Fibroblast of skin of back (primary cell): Measurements from ENCODE around the gene INSYN1.
"Not testable (repeated sequence)": the region's sequence is repeated elsewhere in the genome, so short reads cannot be mapped to it uniquely, and the experiment has no call there.

Source experiments
- DNase-seq: peaks from one replicate; pipeline ENCODE4 v3.0.0-alpha.2; 2013

The INSYN1 gene

GRCh38 chr15:73711526-73711925, 41.6 kb downstream of the INSYN1 start:
- no peak for DNase-seq

DNA sequence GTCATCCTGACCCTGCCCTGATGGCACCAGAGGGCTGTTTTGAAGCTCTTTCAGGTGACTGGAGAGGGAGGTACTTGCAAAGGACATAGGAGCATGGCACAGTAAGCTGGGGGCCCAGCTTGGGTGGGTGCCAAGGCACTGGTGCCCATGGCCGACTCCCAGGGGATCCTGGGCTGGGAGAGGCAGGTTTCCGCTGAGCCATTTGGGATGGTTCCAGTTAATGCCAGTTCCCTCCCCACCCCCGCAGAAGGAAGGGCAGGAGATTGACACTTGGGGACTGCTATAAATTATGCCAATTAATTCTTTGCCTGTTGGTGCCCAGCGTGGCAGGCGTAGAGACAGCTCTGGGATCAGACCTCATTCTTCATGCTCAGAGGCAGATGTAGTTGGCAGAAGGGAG, 42.8 kb downstream of the INSYN1 start:
- no peak for DNase-seq

DNA sequence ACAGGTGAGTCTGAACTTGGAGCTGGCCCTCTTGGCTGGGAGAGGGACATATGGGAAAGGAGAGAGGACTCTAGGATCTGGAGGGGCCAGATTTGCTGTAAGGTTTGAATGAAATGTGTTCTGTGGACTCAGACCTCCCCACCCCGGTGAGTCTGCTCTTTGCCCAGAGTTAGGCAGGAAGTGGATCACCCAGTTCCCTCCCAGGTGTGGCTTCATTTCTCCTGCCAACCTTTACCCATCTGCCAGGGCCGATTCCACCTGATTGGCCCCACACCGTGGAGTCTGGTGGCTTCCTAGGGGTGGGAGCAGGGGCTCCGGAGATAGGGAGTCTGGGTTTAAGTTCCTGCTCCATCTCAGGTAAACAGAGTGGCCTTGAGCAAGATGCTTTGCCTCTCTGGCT, 43.5 kb downstream of the INSYN1 start:
- no peak for DNase-seq

- DNase-seq: no peak
Observed at GRCh38 chr15:73709241-73709640, 43.9 kb downstream of the INSYN1 start.

GRCh38 chr15:73708691-73709090, 44.5 kb downstream of the INSYN1 start:
- no peak for DNase-seq

GRCh38 chr15:73704869-73705645, 48.1 kb downstream of the INSYN1 start:
- peak; percentile 46 for DNase-seq

- DNase-seq: not testable (repeated sequence)
Observed at GRCh38 chr15:73704142-73704868, 48.8 kb downstream of the INSYN1 start.

- DNase-seq: not testable (repeated sequence)
Observed at GRCh38 chr15:73703601-73704000, 49.5 kb downstream of the INSYN1 start.

GRCh38 chr15:73702311-73703239, 50.6 kb downstream of the INSYN1 start:
- DNase-seq: not testable (repeated sequence)

DNA sequence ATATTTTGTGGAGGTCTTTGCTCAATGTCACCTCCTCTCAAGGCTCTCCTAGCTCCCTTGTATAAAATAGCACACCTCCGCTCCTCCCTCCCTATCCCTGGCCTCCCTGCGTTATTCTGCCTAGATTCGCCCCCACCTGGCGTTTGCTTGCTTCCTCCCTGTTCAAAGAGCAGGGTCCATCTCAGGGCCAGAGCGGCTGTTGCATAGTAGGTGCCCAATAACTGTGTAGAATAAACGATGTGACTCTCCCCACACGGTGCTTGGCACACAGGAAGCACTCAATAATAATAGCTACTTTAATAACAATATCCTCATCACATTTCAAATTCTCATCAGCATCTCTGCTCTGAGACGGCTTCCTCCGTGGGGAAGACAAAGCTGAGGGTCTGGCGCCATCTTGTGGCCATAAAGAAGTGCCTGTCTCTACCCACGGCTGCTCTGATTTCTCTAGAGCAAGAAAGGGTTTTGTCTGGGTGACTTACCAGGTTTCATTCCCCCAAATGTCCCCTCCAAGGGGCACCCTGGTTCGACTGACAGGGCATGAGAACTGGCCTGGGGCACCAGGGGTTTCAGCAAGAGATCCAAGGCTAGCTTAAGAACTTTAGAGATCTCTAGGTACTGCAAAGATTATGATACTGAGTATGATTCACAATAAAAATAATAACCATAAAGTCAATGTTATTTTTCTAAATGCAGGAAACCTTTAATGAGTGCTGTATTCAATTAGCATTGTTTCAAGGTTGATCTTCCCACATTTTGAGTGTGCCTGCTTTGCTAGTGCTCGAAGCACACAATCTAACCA, 52.9 kb downstream of the INSYN1 start:
- DNase-seq: peak; percentile 73

GRCh38 chr15:73699249-73700040, 53.7 kb downstream of the INSYN1 start:
- no peak for DNase-seq

DNA sequence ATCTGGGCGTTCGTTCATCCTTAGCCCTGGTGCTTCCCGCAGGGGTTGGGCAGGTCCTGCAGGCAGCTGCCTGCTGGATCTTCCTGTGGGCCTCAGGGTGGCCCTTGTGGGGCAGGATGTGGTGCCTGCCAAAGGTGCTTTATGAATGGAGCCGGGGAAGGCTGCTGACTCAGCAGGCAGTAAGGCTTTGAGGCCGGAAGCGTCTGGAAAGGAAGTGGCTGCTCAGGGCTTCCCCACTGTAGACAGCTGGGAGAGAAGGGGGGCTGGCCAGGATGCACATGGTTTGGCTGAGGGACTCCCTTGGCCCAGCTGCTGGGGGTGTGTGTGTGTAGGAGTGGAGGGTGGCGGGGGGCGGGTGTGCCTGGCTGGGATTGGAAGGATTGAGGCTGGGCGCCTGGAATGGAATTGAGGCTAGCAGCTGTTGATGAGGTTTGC, 56.1 kb downstream of the INSYN1 start:
- DNase-seq: peak; percentile 89

GRCh38 chr15:73696641-73697001, 56.5 kb downstream of the INSYN1 start:
- no peak for DNase-seq

- no peak for DNase-seq
Observed at GRCh38 chr15:73695773-73696640, 57.1 kb downstream of the INSYN1 start.

DNA sequence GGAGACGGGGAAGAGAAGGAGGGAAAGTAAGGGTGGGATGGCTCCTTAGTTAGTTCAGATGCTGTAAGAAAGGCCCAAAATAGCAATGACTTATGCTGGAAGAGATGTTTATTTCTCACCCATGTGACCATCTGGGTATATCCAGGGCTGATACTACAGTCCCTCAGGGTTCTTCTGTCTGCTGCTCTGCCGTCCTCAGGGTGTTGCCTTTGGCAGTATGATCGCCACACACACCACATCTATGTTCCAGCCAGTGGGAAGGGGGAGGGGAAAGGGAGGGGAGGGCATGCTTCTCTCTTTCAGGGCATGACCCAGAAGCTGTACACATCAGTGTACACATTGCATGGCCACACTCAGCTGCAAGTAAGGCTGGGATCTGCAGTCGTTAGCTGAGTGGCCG, 58.7 kb downstream of the INSYN1 start:
- DNase-seq: peak; percentile 68

GRCh38 chr15:73691396-73691795, 61.8 kb downstream of the INSYN1 start:
- DNase-seq: peak; percentile 69

DNA sequence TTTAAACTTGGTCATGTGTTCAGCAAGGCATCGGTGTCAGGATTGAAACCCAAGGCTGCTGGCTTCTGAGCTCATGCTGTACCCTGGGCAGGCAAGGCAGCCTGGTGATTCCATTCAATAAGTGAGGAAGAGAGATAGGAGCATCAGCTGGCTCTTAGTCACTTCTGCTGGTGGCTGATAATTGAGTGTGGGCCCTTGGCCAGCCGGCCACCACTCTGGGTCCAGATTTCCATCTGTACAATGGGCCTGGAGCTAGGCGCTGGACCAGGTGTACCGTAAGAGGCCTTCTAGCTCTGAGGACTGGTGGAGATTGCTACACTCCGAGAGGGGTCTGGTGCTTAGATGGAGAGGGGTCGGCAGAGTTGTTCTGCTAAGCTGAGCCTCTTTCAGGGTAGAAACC, 64.7 kb downstream of the INSYN1 start:
- peak; percentile 29 for DNase-seq

DNA sequence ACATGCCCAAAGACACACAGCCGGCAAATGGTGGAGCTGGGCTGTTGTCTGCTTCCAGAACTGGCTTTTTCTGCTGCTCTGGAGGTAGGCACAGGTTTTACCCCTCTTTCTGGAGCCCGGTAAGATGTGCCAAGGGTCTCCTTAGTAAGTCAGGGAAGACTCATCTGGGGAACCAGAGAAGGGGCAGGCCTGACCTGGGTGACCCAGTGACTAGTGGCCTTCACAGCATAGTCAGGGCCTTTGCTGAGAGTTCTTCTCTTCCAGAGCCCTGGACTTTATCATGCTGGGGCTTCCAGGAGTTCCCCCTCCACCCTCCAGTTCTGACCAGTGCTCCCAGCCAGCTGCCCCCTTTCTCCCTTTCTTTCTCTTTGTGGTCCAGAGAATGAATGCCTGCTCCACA, 65.8 kb downstream of the INSYN1 start:
- no peak for DNase-seq

DNA sequence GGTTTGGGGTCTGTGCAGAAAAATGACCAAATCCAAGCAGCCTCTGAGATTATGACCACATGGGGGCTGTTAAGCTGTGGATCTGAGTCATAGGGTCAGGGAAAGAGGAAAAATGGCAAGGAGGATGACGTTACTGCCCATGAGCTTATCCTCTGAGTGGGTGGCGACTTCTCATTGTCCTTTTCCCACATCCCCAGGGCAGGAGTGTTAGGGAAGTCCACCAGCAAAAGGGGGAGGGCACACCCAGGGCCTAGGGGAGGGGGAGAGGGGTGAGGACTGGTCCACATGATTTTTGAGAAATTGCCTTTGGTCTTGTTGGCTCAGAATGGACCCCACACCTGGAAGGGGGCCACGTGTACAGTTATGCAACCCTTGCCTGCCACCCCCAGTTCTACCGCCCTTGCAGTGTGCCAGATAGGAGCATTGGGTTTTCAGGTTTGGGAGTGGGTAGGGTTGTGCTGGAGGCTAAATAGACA, 66.3 kb downstream of the INSYN1 start:
- peak; percentile 88 for DNase-seq

GRCh38 chr15:73685981-73686380, 67.2 kb downstream of the INSYN1 start:
- DNase-seq: no peak
